COLO829 (cell line): ENCODE measurements around the gene MCUR1.
"Not testable (repeated sequence)": the region's sequence is repeated elsewhere in the genome, so short reads cannot be mapped to it uniquely, and the experiment has no call there.

ENCODE experiments used
- DNase-seq: peaks from one replicate; pipeline ENCODE4 v3.0.0; 2012; ENCODE audit warnings: low spot score

Gene MCUR1, protein sequence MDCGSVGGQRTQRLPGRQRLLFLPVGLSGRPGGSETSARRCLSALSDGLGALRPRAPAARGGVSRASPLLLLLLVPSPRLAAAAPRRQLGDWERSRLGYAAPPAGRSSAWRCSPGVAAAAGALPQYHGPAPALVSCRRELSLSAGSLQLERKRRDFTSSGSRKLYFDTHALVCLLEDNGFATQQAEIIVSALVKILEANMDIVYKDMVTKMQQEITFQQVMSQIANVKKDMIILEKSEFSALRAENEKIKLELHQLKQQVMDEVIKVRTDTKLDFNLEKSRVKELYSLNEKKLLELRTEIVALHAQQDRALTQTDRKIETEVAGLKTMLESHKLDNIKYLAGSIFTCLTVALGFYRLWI

DNA sequence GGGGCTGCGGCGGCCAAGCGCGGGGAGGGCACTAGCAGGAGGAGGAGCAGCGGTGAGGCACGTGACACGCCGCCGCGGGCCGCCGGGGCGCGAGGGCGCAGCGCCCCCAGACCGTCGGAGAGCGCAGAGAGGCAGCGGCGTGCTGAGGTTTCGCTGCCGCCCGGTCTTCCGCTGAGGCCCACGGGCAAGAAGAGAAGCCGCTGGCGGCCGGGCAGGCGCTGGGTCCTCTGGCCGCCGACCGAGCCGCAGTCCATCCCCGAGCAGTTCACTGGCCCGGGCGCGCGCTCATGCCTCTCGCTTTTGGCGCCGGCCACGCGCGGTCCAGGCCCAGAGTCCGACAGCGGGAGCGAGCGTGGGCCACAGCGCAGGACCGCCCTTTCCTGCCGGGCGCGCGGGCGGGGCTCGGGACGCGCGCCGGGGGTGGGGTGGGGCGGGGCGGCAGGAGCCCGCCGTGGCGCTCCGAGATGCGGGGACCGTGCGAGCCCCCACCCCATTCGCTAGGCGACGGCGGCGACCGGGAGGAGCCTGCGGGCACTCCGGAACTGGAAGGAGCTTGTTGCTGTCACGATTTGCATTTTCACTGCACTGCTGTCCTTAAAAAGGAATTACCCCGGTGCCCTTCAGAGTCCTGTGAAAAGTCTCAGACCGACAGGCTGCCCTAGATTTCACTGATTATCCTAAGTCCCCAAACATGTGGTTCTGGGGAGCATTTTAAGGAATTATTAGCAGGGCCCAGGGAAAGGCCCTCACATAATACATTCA, at the start of gene MCUR1:
MCUR1 (minus strand) TSS at position 382 of the 762 bp plus-strand sequence; CDS start at position 254, 128 bp downstream.
- peak; percentile 86 for DNase-seq

DNA sequence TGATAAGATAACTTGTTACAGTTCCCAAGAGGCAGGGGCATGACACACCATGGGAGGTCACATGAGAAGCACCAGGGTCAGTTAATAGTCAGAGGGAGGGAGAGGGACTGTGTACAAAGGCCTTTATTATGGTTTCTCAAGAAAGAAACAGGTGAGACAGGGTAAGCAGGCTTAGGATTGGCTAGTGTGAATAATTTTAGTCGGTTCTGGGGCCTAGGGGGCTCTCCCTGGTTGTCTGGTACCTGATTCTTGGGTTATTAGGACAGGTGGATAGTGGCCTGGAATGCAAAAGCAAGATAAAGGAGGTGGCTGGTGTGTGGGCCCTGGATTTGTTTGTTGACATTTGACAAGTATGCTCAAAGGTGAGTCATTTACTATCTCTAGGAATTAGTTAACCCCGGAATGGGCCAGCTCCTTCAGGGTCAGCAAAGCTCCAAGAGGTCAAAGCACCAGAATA, 49.4 kb upstream of the MCUR1 start:
- DNase-seq: no peak

DNA sequence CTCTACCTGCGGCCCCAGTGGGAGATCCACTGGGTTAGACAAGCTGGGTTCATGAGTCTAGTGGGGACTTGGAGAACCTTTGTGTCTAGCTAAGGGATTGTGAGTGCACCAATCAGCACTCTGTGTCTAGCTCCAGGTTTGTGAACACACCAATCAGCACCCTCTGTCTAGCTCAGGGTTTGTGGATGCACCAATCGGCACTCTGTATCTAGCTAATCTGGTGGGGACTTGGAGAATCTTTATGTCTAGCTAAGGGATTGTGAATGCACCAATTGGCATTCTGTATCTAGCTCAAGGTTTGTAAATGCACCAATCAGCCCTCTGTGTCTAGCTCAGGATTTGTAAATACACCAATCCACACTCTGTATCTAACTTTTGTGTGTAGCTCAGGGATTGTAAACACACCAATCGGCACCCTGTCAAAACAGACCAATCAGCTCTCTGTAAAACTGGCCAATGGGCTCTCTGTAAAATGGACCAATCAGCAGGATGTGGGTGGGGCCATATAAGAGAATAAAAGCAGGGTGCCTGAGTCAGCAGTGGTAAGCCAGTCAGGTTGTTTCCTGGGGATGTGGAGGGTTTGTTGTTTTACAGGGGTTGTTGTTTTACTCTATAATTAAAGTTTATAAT, 46.3 kb upstream of the MCUR1 start:
- not testable (repeated sequence) for DNase-seq

DNA sequence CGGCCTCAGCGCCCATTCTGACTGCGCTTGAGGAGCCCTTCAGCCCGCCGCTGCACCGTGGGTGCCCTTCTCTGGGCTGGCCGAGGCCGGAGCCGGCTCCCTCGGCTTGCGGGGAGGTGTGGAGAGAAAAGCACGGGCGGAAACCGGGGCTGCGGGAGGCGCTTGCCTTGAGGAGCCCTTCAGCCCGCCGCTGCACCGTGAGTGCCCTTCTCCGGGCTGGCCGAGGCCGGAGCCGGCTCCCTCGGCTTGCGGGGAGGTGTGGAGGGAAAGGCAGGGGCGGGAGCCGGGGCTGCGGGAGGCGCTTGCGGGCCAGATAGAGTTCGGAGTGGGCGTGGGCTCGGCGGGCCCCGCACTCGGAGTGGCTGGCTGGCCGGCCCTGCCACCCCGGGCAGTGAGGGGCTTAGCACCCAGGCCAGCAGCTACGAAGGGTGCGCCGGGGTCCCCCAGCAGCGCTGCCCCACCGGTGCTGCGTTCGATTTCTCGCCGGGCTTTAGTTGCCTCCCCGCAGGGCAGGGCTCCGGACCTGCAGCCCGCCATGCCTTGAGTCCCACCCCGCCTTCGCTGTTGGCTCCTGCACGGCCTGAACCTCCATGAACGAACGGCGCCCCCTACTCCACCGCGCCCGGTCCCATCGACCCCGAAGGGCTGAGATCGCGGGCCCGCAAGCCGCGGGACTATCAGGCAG, 45.7 kb upstream of the MCUR1 start:
- no peak for DNase-seq

DNA sequence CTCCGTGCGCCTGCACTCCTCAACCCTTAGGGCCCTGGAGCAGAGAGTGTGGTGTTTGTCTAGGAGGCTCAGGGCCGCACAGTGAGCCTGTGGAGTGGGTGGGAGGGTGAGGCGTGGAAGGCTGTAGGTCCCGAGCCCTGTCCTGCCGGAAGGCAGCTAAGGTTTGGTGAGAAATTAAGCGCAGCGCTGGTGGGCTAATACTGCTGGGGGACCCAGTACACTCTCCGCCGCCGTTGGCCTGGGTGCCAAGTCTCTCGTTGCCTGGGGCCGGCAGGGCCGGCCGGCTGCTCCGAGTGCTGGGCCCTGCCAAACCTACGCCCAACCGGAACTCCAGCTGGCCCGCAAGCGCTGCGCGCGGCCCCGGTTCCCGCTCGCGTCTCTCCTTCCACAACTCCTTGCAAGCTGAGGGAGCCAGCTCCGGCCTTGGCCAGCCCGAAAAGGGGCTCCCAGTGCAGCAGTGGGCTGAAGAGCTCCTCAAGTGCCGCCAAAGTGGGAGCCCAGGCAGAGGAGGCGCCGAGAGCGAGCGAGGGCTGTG, 40.4 kb upstream of the MCUR1 start:
- no peak for DNase-seq

DNA sequence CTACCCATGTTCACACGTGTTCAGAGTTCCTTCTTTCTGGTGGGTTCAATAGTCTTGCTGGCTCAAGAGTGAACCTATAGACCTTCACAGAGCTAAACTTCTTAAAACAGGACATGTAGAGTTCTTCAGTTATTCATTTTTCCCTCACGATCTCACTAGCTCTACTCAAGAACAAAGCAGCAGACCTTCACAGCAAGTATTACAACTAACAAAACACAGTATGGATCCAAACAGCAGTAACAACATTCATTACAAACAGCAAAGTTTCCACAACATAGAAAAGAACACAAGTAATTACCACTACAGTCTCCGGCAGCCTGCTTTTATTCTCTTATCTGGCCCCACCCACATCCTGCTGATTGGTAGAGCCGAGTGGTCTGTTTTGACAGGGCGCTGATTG, 39.5 kb upstream of the MCUR1 start:
- no peak for DNase-seq

DNA sequence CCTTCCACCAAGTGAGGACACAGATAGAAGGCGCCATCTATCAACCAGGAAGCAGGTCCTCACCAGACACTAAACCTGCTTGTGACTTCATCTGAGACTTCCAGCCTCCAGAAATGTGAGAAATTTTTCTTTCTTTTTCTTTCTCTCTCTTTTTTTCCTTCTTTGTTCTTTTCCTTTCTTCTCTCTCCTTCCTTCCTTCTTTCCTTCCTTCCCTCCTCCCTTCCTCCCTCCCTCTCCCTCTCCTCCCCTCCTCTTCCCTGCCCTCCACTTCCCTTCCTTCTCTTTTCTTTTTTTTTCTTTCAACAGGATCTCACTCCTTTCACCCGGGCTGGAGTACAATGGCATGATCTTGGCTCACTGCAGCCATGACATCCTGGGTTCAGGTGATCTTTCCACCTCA, 37.4 kb upstream of the MCUR1 start:
- DNase-seq: no peak

DNA sequence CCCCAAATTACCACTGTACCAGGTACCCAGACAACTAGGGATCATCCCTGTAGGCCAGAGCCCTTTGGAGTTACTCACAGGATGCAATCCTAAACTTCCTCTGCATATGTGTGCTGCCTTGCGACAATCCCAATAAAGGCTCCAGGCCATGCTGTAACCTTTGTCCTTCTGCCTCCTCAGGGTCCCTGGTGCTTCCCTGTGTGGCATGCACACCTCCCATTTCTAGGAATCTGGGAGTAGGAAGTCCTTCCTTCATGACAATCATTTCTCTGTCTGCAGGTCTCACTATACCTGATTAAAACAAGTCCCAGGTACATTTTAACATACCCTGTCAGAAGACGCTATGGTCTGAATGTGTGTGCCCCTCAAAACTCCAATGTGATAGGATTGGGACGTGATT, 37.0 kb upstream of the MCUR1 start:
- no peak for DNase-seq

DNA sequence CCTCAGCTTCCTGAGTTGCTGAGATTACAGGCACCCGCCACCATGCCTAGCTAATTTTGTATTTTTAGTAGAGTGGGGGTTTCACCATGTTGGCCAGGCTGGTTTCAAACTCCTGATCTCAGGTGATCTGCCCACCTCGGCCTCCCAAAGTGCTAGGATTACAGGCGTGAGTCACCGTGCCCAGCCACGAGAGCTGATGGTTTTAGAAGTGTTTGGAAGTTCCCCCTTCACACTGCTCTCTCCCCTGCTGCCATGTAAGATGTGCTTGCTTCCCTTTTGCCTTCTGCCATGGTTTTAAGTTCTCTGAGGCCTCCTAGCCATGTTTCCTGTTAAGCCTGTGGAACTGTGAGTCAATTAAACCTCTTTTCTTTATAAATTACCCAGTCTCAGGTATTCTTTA, 36.3 kb upstream of the MCUR1 start:
- DNase-seq: not testable (repeated sequence)

DNA sequence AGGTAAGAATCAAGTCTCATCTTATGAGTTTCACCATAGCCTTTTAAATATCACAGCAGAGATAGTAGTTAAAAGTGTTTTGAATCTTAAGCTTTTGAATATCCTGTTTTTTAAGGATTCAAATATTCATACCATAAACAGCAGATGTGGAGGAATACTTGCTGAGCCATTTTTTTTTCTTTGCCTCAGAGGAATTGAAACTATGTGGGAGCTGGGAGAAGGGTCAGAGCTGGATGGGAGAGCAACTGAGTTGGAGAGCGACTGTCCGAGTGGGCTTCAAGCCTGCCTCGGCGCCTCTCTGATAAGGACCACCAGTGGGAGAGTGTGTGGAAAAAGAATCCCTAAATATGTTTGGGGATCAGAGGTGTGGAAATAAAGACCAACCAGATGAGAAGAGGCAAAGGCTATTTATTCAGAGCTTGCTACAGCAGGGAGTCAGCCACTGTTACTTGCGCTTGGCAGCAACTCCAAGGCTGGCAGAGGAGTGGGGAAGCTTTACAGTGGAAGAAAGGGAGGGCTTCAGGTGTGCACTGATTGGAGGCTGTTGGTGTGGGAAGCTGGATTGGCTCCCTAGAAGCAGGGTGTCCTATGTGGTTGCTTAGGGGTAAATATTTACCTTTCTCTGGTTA, 34.3 kb upstream of the MCUR1 start:
- DNase-seq: no peak

DNA sequence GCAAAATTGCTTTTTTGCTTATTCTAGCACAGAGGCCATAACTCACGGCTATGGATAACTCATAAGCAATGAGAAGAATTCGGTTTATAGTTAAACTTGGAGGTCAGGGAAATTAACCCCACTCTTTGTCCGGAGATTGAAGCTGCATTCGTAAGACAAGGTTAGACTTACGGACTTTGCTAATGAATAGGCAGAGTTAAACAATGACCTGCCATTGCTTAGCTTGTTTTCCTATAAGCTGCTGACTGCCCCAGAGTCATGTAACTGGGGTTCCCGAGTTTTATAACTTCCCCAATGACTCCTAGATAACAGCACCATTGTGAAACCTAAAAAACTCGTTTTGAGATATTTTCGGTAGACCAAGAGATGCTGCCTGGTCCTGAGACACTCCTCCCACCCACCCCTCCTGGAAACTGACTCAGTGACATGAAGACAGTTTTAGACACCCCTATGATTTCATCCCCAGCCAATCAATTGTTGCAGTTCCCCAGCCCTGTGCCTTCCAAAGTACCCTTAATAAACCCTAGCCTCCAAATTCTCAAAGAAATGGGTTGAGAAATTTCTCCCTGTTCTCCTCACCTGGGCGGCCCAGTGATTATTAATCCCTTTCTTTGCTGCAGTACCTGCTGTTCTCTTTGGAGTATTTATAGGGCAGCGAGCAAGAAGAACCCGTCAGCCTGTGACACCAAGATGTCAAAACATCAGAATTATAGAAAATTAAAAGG, 33.1 kb upstream of the MCUR1 start:
- no peak for DNase-seq

DNA sequence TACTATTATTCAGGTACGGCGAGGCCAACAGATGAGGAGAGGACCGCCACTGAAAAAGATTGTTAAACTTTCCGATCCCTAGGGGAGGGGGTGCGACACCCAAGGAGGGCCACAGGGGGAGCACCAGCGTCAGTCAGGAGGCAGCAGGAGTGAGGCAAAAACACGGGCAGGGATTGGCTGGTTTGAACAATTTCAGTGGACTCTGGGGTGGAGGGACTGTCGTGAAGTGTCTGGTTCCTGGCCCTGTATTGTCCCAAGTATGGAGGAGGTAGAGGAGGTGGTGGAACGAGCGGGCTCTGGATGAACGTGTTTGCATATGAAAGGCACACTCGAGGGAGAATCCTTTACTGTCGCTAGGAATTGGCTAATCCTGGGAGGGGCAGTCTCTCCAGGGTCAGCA, 32.5 kb upstream of the MCUR1 start:
- no peak for DNase-seq

DNA sequence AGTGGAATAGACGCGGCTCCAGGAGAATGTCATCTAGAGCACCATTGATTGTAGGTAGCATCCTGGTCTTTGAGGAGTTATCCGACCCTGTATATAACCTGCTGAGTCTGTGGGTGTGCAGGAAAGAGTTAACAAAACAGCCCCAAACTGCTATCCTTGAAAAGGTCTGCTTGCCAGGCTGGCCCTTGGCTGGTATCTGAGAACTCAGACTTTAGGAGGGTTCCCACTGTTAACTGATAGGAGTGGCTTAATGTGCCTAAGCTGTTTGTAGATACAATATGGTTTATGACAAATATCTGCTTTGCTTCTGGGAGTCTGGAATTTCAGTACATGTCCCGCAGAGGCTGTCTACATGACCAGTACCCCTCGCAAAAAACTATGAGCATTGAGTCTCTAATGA, 27.6 kb upstream of the MCUR1 start:
- DNase-seq: no peak

DNA sequence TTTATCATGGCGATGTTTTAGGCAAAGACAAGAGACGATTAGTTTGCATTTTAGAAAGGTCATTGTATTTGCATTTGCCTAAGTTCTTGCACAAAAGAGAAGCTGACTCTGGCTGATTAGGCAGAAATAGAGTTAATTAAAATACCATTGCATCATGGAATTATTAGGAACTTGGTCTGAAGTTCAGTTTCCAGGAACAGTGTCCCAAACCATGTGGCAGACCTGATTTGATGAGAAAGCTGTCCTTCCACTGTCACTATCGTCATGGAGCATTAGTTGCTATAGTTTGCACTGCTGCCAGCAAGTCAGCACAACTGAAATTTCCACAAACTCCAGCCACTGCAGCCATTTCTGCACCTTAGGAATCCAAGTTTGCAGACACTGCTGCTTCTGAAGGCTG, 24.3 kb upstream of the MCUR1 start:
- DNase-seq: no peak

DNA sequence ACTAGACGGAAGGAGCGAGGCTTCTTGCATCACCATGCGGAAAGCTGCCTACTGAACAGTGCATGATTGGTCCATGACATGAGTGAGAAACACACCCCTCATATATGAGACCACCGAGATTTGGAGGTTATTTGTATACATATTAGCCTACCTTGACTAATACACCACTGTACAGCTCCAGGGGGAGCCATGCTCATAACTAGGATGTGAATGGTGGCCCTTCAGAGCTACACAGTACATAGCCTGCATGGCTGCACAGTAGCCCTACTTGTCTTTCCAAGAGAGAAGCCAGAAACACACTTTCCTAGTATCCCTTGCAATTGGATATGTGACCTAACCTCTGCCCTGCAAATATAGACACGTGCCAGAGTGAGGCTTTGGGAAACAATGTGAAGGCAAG, 21.8 kb upstream of the MCUR1 start:
- DNase-seq: no peak

DNA sequence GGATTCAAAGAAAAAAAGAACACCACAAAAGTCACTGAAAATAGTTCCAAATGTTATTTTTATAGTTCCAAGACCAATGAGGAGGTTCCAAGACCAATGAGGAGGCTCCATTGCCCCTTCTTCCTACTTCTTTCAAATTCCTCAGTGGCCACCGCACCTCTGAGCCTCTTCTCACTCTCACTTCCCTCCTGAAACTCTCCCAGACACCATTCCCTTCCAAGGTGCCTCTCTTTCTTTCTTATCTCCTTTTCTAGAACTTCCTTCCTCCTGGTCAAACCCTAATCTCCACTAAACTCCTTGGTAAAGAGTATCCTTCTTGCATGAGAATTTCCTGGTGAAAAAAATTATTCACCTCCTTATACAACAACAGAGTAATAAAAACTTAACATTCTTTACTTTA, 20.4 kb upstream of the MCUR1 start:
- DNase-seq: no peak

DNA sequence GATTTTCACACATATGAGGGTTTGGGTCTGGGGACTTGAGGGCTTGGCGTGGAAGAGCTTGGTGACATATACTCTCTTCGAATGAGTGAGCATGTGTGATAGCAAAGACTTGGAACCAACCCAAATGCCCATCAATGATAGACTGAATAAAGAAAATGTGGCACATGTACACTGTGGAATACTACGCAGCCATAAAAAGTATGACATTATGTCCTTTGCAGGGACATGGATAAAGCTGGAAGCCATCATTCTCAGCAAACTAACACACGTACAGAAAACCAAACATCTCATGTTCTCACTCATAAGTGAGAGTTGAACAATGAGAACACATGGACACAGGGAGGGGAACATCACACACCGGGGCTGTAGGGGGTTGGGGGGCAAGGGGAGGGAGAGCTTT, 19.7 kb upstream of the MCUR1 start:
- not testable (repeated sequence) for DNase-seq

DNA sequence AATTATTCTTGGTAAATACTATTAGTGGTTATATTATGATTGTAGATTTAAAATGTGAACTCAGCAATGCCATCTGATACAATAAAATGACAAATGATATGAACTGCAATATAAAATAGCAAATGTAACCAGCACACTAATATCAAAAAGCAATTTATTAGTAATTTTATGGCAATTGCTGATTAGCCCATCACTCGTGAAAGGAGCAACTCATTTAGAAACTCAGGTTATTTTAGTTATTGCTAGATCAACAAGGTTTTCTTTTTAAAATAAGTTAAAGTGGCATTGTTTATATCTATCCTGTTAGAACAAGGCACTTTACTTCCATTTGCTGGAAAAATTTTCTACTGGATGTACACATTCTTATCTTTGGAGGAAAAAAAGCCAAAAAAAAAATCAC, 18.4 kb upstream of the MCUR1 start:
- no peak for DNase-seq

DNA sequence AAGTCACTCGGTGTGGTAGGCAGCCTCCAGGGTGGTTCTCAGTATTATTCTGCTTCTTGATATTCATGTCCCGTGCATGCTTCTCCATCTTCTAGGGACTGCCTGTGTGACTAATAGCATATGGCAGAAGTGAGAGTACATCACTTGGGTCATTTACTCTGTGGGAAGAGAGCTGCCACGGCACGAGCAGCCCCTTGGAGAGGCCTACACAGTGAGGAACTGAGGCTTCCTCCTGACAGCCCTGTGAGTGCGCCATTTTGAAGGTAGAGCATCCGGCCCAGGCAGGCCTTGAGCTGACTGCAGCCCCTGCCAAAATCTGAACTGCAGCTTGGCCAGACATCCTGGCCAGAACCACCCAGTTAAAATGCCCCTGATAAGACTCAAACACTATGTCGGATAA, 17.3 kb upstream of the MCUR1 start:
- no peak for DNase-seq

DNA sequence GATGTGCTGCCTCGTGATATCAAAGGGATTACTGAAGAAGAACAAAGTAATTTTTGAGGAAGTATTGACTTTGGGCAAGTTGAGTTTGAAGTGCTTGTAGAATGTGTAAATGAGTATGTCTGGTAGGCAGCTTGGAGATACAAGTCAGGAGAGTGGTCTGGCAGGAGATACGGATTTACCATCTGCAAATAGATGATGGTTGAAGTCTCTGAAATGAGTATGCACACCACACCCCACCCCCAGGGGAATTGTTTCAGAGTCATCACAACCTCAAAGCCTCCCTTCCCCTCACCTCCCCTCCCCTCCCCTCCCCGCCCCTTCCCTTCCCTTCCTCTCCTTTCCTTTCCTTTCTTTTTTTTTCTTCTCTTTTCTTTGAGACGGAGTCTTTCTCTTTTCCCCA, 16.4 kb upstream of the MCUR1 start:
- DNase-seq: no peak

DNA sequence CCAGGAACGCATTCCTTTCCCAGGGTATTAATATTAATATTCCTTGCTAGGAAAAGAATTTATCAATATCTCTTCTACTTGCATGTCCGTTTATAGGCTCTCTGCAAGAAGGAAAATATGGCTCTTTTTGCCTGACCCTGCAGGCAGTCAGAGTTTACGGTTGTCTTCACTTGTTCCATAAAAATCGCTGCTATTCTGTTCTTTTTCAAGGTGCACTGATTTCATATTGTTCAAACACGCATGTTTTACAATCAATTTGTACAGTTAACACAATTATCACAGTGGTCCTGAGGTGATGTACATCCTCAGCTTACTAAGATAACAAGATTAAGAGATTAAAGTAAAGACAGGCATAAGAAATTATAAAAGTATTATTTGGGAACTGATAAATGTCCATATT, 15.1 kb upstream of the MCUR1 start:
- DNase-seq: not testable (repeated sequence)
